DOHH2 (cell line): ENCODE data around the gene C14orf180.

Experiments
- CTCF ChIP-seq: fragments of 200-600 bp; sonication (generic); IDR thresholded peaks from one replicate; pipeline ENCODE4 v1.5.1; 2014; ENCODE audit warnings: antibody characterized with exemption, mild to moderate bottlenecking, low read depth, low read length; ENCODE audit not compliant: poor library complexity, severe bottlenecking
- EZH2phosphoT487 ChIP-seq: fragments of 200-600 bp; sonication (generic); IDR thresholded peaks from 2 replicates; pipeline ENCODE4 v1.6.1; 2017; ENCODE audit warnings: borderline replicate concordance, mild to moderate bottlenecking, antibody characterized with exemption, low read length, moderate library complexity, mixed read lengths

GRCh38 chr14:104560586-104560945 lies 19.0 kb upstream of the C14orf180 start:
- TF ChIP-seq CTCF (no peak), EZH2phosphoT487 (no peak)
